Uterus (tissue), 4 donors: ENCODE data around the gene RBM26. TPM values are rescaled to one million over a fixed set of nuclear protein-coding genes. Genes with fewer than 3 reads are reported as not detected.

Source experiments
- DNase-seq, 2 donors: peaks; one replicate each; pipeline ENCODE4 v3.0.0-alpha.2; 2019 to 2020
- H3K27ac ChIP-seq, 2 donors: fragments of 200-600 bp; sonication (generic); 1 replicate in 1 of 2; 2 replicates in 1 of 2; pipeline ENCODE4 v1.5.1; 2016 to 2018
- H3K27me3 ChIP-seq, 2 donors: fragments of 200-600 bp; sonication (generic); one replicate each; pipeline ENCODE4 v1.5.1; 2018 to 2019; ENCODE audit warnings: control low read depth in 1 of 2
- H3K36me3 ChIP-seq, 2 donors: fragments of 200-600 bp; sonication (generic); one replicate each; pipeline ENCODE4 v1.5.1; 2019; ENCODE audit warnings: control low read depth in 1 of 2
- H3K4me1 ChIP-seq, 2 donors: fragments of 200-600 bp; sonication (generic); one replicate each; pipeline ENCODE4 v1.5.1; 2018 to 2019; ENCODE audit warnings: control low read depth in 1 of 2
- H3K4me3 ChIP-seq, 2 donors: fragments of 200-600 bp; sonication (generic); 1 replicate in 1 of 2; 2 replicates in 1 of 2; pipeline ENCODE4 v1.5.1; 2018 to 2019; ENCODE audit warnings: mild to moderate bottlenecking in 1 of 2
- H3K9me3 ChIP-seq, 2 donors: fragments of 200-600 bp; sonication (generic); one replicate each; pipeline ENCODE4 v1.5.1; 2019; ENCODE audit warnings: control low read depth in 1 of 2
- CTCF ChIP-seq, 4 experiments: fragments of 200-600 bp in 2 of 4; fragments of 450-650 bp in 2 of 4; sonication (generic) in 2 of 4; IDR thresholded peaks; one replicate each; pipeline ENCODE4 v1.5.1; 2016 to 2019; ENCODE audit warnings: antibody characterized with exemption in 4 of 4, mild to moderate bottlenecking in 2 of 4, moderate library complexity in 1 of 4
- POLR2A ChIP-seq, 2 donors: fragments of 450-650 bp; IDR thresholded peaks; one replicate each; pipeline ENCODE4 v1.6.1; 2016; ENCODE audit warnings: antibody characterized with exemption in 2 of 2, mild to moderate bottlenecking in 1 of 2, moderate library complexity in 1 of 2
- intact Hi-C: fragments of 100-400 bp; cut with DNase I; formaldehyde crosslinking; loops from one replicate; pipeline ENCODE4 v1.15.1; 2023; ENCODE audit warnings: low total_unique reads
- total RNA-seq, 4 donors: library from RNA; depleted of rRNA in 3 of 4; stranded (reverse); fragments of >200 nt in 3 of 4; gene quantifications; one replicate each; pipeline versions ENCODE4 v1.1.0 to v1.2.4, GENCODE V29; 2014 to 2023
- donor health status: DM: yes; HTN: yes; CAD: no.

RBM26 gene
- total RNA-seq, 4 donors from 2014 or later, result 33.8 to 83.8 (median 54.5) TPM

GRCh38 chr13:79413521-79413920 lies 7.5 kb upstream of the RBM26 start:
- intact Hi-C loops, result no loop called here
- Histone ChIP-seq H3K27me3 (no peaks in the 10 kb centered on the region), H3K4me3 (no peak overlapping the region), H3K4me1 (no peaks in the 10 kb centered on the region), H3K27ac (no peak overlapping the region), H3K9me3 (no peaks in the 10 kb centered on the region), H3K36me3 (no peaks in the 10 kb centered on the region)
- DNase-seq, result no peak
- TF ChIP-seq POLR2A (IDR thresholded peaks at IDR 0.05), result no peak
- no peak for TF ChIP-seq CTCF (IDR thresholded peaks at IDR 0.05)

GRCh38 chr13:79409828-79410227 lies 3.8 kb upstream of the RBM26 start:
- no peak overlapping the region for H3K4me3 ChIP-seq
- H3K9me3 ChIP-seq, result no peaks in the 10 kb centered on the region
- no peaks in the 10 kb centered on the region for H3K27me3 ChIP-seq
- no peaks in the 10 kb centered on the region for H3K4me1 ChIP-seq
- no peaks in the 10 kb centered on the region for H3K36me3 ChIP-seq
- no peak for DNase-seq
- TF ChIP-seq POLR2A (IDR thresholded peaks at IDR 0.05), result no peak
- TF ChIP-seq CTCF (IDR thresholded peaks at IDR 0.05), result no peak
- H3K27ac ChIP-seq, result no peak overlapping the region
- intact Hi-C loops, result no loop called here

GRCh38 chr13:79407349-79407979 lies 1.4 kb upstream of the RBM26 start:
- DNase-seq, result no peak
- TF ChIP-seq CTCF (IDR thresholded peaks at IDR 0.05) (no peak), POLR2A (IDR thresholded peaks at IDR 0.05) (no peak)
- Histone ChIP-seq H3K27me3 (no peaks in the 10 kb centered on the region), H3K4me1 (no peaks in the 10 kb centered on the region), H3K27ac (no peak overlapping the region), H3K36me3 (no peaks in the 10 kb centered on the region), H3K9me3 (no peaks in the 10 kb centered on the region), H3K4me3 (no peak overlapping the region)
- intact Hi-C loops, result no loop called here

- intact Hi-C loops, result no loop called here
- peak overlapping the region; percentile 83 to 99 for H3K4me3 ChIP-seq
- H3K27ac ChIP-seq, result peak overlapping the region; percentile 95 to 98
- no peaks in the 10 kb centered on the region for H3K27me3 ChIP-seq
- no peaks in the 10 kb centered on the region for H3K36me3 ChIP-seq
- no peaks in the 10 kb centered on the region for H3K4me1 ChIP-seq
- no peak for TF ChIP-seq POLR2A (IDR thresholded peaks at IDR 0.05)
- no peak for TF ChIP-seq CTCF (IDR thresholded peaks at IDR 0.05)
- H3K9me3 ChIP-seq, result no peaks in the 10 kb centered on the region
- no peak for DNase-seq
Observed at GRCh38 chr13:79406597-79406908, 498 bp upstream of the RBM26 start.

- Histone ChIP-seq H3K9me3 (no peaks in the 10 kb centered on the region), H3K4me3 (peak overlapping the region; percentile 83 to 99), H3K4me1 (no peaks in the 10 kb centered on the region), H3K27me3 (no peaks in the 10 kb centered on the region), H3K27ac (peak overlapping the region; percentile 95 to 98), H3K36me3 (no peaks in the 10 kb centered on the region)
- no peak for DNase-seq
- intact Hi-C loops, result no loop called here
- TF ChIP-seq CTCF (IDR thresholded peaks at IDR 0.05), result no peak
- no peak for TF ChIP-seq POLR2A (IDR thresholded peaks at IDR 0.05)
Observed at GRCh38 chr13:79405501-79405830, 589 bp downstream of the RBM26 start.
